Measurements from ENCODE around the gene CMIP. TPM values are rescaled to one million over a fixed set of nuclear protein-coding genes. Genes with fewer than 3 reads are reported as not detected.

The CMIP gene
- 56.1 TPM for total RNA-seq

DNA sequence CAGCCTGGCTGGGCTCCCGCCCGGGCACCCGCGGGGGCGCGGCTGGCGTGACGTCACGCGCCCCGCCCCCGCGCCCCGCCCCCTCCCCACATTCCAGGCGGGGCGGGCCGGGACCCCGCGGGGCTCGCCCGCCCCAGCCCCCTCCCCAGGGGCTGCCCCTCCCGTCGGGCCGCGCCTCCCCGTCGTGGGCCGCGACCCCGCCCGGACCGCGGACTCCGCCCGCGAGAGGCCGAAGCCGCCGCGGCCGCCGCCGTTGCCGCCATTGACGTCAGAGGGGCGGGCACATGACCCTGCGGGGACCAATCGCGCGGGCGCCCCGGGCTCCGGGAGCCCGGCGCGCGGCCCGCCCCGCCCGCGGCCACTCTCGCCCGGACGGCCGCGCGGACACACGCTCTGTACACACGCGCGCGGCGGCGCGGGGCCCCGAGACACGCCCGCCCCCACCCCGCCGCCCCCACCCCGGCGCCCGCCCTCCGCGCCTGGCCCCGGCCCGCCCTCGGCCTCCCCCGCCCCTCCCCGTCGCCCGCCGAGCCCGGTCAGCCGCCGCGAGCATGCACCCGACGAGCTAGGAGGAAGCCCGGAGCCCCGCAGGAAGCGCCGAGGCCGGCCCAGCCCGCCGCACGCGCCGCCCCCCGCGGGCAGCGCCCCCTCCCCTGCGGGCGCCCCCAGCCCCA lies at the start of gene CMIP:
Gene CMIP, plus strand, starts transcription at position 361 of the 674 bp plus-strand sequence.

Small RNAs within 50 kb of the gene (small RNA-seq; reads per million reads assigned to genes)
- not detected for gene MIR6504
- 0.44 reads per million, percentile 46 among the genes with 10 or more reads in this experiment for gene MIR7854

Other genes with a start within 250 kb of the CMIP start
- 0.46 TPM for gene BCO1, start 206.1 kb upstream of the CMIP start, total RNA-seq
- gene GAN, start 129.8 kb upstream of the CMIP start, total RNA-seq = 44.1 TPM

All from diencephalon (tissue), 1 donor.